Ishikawa (cell line): ENCODE data around the gene PPP1R9A.

Source experiments
- MAX ChIP-seq: IDR thresholded peaks from 2 replicates; pipeline ENCODE4 v1.6.1; 2012
- RAD21 ChIP-seq: IDR thresholded peaks from 2 replicates; pipeline ENCODE4 v1.6.1; 2012; ENCODE audit warnings: low read depth
- TAF1 ChIP-seq: IDR thresholded peaks from 2 replicates; pipeline ENCODE4 v1.6.1; 2012; ENCODE audit warnings: low read depth, mild to moderate bottlenecking
- TEAD4 ChIP-seq: IDR thresholded peaks from 2 replicates; pipeline ENCODE4 v1.6.1; 2012
- YY1 ChIP-seq: IDR thresholded peaks from 2 replicates; pipeline ENCODE4 v1.6.1; 2012; ENCODE audit warnings: low read depth
- TF ChIP-seq, protein P1 (sequence below): IDR thresholded peaks from 2 replicates; pipeline ENCODE4 v1.6.1; 2012; ENCODE audit warnings: low read depth, mild to moderate bottlenecking
- TF ChIP-seq, protein P2 (sequence below): IDR thresholded peaks from 2 replicates; pipeline ENCODE4 v1.6.1; 2012

- TF ChIP-seq YY1 (no peak), RAD21 (no peak), TAF1 (no peak), TEAD4 (no peak), MAX (no peak)
- TF ChIP-seq, protein P1, sequence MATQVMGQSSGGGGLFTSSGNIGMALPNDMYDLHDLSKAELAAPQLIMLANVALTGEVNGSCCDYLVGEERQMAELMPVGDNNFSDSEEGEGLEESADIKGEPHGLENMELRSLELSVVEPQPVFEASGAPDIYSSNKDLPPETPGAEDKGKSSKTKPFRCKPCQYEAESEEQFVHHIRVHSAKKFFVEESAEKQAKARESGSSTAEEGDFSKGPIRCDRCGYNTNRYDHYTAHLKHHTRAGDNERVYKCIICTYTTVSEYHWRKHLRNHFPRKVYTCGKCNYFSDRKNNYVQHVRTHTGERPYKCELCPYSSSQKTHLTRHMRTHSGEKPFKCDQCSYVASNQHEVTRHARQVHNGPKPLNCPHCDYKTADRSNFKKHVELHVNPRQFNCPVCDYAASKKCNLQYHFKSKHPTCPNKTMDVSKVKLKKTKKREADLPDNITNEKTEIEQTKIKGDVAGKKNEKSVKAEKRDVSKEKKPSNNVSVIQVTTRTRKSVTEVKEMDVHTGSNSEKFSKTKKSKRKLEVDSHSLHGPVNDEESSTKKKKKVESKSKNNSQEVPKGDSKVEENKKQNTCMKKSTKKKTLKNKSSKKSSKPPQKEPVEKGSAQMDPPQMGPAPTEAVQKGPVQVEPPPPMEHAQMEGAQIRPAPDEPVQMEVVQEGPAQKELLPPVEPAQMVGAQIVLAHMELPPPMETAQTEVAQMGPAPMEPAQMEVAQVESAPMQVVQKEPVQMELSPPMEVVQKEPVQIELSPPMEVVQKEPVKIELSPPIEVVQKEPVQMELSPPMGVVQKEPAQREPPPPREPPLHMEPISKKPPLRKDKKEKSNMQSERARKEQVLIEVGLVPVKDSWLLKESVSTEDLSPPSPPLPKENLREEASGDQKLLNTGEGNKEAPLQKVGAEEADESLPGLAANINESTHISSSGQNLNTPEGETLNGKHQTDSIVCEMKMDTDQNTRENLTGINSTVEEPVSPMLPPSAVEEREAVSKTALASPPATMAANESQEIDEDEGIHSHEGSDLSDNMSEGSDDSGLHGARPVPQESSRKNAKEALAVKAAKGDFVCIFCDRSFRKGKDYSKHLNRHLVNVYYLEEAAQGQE = no peak
- TF ChIP-seq, protein P2, sequence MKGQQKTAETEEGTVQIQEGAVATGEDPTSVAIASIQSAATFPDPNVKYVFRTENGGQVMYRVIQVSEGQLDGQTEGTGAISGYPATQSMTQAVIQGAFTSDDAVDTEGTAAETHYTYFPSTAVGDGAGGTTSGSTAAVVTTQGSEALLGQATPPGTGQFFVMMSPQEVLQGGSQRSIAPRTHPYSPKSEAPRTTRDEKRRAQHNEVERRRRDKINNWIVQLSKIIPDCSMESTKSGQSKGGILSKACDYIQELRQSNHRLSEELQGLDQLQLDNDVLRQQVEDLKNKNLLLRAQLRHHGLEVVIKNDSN = no peak
Measured at GRCh38 chr7:95190515-95190914, 283.1 kb downstream of the PPP1R9A start.
